SK-N-DZ (cell line): ENCODE measurements around the gene SOCS7. TPM values are rescaled to one million over a fixed set of nuclear protein-coding genes. Genes with fewer than 3 reads are reported as not detected.

Experiments
- DNase-seq: peaks from one replicate; pipeline ENCODE4 v3.0.0-alpha.2; 2015; ENCODE audit warnings: low spot score
- polyA plus RNA-seq, 2 experiments: library from polyadenylated mRNA; depleted of rRNA; stranded (reverse); fragments of >200 nt; gene quantifications; 2 replicates each; pipeline ENCODE4 v1.2.3, GENCODE V29; 2014

SOCS7 gene, protein sequence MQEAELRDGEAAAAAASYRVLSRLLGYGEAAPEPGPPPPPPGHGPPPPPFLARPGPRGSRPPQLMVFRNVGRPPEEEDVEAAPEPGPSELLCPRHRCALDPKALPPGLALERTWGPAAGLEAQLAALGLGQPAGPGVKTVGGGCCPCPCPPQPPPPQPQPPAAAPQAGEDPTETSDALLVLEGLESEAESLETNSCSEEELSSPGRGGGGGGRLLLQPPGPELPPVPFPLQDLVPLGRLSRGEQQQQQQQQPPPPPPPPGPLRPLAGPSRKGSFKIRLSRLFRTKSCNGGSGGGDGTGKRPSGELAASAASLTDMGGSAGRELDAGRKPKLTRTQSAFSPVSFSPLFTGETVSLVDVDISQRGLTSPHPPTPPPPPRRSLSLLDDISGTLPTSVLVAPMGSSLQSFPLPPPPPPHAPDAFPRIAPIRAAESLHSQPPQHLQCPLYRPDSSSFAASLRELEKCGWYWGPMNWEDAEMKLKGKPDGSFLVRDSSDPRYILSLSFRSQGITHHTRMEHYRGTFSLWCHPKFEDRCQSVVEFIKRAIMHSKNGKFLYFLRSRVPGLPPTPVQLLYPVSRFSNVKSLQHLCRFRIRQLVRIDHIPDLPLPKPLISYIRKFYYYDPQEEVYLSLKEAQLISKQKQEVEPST
- 19.1 and 19.2 TPM in 2 replicates for polyA plus RNA-seq (2014; cell fraction: cytosol; rRNA removed)
- 14.0 and 19.9 TPM in 2 replicates for polyA plus RNA-seq (2014; cell fraction: nucleus; rRNA removed)

DNA sequence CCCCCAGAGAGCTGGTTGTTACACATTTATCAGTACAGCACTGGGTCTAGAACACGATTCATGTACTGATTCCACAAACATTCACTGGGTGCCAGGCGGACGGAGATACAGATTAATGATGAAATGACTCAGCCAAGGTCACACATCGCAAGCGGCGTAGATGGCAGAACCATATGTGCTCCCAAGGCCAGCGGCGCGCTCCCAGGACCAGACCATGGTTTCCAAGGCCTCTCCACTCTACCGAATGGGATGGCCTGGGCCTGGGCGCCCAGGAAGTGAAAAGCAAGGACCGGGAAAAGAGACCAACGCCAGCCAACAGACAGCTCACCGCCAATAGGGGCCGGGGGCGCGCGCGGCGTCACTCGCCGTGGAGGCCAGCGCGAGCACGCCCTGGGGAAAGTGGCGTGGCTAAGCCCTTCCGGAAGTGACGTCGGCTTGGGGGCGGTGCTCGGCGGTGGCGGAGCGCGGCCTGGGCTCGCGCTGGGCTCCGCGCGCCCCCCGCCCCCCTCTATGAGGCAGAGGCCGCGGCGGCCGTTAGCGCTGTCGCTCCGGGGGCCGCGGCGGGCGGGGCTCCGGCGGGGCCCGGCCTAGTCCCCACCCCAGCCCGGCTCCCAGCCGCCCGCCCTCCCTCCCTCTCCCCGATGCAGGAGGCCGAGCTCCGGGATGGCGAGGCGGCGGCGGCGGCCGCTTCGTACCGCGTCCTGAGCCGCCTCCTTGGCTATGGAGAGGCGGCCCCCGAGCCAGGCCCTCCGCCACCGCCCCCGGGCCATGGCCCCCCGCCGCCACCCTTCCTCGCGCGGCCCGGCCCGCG lies at the start of gene SOCS7:
Gene SOCS7, plus strand, starts transcription at position 433 of the 811 bp plus-strand sequence. Its CDS starts 209 bp downstream, at position 642.
- DNase-seq = peak; percentile 91

DNA sequence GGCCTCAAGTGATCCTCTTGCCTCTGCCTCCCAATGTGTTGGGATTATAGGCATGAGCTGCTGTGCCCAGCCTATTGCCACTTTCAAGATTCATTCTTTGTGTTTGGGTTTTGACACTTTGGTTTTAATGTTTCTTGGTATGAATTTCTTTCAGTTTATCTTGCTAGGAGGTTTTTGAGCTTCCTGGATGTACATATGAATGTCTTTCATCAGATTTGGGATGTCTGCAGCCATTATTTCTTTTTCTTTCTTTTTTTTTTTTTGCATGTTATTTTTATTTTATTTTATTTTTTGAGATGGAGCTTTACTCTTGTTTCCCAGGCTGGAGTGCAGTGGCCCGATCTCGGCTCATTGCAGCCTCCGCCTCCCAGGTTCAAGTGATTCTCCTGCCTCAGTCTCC lies 36.1 kb upstream of the SOCS7 start:
- DNase-seq = no peak

DNA sequence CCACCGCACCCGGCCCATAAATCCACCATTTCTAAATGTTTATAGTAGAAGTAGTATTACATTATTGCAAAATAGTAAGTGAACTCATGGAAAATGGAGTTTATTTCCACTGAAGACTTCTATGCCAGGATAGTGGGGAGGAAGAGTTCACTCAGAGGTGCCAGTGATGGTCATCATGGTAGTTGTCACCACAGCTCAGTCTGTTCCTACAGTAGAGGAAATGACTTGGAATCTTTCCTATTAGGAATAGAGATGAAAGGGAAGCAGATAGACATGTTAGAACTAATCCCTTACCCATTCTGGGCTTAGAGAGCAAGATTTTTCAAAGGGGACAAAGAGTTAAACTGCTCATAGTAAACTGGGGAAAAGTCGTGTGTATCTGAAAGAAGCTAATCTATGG lies 34.6 kb upstream of the SOCS7 start:
- DNase-seq = no peak

DNA sequence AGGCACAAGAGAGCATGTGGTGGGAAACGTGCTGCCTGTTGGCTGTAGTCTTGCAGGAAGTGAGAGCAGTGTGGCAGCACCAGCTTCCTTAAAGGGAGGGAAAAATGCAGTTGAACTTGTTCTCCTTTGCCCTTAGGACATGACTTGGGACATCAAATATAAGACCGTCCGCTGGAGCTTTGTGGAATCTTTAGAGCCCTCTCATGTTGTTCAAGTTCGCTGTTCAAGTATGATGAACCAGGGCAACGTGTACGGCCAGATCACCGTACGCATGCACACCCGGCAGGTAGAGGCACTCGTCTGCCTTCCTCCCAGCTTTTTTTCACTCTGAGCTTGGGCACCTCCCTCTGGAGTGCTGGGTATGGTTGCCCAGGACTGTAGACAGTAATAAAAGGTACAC lies 31.2 kb upstream of the SOCS7 start:
- DNase-seq = no peak

DNA sequence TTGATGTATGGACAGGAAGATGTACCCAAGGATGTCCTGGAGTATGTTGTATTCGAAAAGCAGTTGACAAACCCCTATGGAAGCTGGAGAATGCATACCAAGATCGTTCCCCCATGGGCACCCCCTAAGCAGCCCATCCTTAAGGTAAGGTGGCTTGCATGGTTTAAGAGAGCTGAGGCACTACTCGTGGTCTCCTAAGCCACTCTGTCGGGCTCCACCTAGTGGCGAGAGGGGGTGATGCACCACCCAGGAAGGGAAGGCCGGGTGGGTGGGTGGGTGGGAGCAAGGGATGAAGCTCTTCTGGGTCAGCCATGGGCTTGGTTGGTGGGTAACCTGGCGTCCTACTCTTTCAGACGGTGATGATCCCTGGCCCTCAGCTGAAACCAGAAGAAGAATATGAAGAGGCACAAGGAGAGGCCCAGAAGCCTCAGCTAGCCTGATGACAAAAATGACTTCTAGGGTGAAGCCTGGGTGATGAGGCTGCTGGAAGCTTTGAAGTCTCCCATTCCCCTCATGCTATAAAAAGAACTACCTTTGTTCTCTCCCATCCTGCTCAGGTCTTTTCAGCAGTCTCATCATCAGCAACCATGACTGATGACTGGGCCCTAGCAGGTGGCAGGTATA lies 29.4 kb upstream of the SOCS7 start:
- peak; percentile 64 for DNase-seq

DNA sequence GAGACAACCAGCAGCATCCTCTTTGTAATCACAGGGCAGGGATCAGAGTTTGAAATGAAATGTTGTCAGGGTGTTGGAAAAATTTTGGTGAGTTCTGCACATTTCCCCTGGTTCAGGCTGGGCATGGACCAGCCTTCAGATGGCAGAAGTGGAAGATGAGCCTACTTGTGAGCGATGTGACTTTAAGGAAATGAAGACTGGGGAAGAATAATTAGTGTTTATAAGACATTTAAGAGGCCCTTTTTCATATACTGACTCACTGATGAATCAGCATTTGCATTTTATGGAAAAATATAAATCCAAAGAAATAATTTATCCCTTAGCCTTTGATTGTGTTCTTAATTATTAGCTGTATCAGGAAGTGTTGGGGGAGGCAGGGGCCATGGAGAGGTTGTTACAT lies 28.7 kb upstream of the SOCS7 start:
- DNase-seq = no peak

DNA sequence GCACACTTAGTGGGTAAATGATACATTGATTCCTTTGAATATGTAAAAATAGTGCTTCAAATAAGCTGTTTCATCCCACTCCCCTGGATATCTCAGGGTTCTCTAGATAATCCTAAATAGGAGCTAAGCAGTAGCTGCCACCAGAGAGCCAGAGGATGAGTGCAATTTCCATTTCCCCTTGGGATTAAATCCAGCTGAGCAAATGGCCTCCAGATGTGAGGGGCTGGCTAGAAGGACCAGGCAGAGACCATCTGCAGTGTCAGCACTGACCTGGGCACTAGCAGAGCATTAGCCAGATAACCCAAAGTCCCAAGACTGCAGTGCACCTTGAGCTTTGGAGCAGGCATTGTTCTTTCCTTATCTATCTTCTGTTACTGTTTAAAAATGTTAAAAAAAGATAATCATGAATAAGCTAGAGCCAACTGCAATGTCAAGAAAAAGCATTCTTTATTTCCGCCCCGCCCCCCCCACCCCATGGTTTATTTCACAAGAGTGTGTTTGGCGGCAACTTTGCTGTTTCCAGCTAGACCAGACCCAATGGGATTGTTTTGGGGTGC lies 27.4 kb upstream of the SOCS7 start:
- peak; percentile 23 for DNase-seq

DNA sequence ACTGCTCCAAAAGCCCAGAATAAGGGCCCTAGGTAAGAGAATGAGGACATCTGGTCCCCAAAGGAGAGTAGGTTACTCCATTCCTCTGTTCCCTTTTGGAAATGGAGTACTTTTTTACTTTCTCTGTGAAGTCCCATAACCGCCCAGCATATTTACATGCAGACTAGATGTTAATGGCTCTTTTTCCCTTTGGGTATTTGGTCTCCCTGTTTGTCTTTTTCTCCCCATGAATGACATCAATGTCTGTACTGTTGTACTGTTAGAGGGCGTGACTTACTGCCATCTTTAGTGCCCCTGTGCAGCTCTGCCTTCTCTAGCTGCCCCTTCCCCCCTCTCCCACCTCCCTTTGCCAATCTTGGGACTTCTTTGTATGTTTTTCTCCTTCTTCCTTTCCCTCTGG lies 26.9 kb upstream of the SOCS7 start:
- peak; percentile 19 for DNase-seq

DNA sequence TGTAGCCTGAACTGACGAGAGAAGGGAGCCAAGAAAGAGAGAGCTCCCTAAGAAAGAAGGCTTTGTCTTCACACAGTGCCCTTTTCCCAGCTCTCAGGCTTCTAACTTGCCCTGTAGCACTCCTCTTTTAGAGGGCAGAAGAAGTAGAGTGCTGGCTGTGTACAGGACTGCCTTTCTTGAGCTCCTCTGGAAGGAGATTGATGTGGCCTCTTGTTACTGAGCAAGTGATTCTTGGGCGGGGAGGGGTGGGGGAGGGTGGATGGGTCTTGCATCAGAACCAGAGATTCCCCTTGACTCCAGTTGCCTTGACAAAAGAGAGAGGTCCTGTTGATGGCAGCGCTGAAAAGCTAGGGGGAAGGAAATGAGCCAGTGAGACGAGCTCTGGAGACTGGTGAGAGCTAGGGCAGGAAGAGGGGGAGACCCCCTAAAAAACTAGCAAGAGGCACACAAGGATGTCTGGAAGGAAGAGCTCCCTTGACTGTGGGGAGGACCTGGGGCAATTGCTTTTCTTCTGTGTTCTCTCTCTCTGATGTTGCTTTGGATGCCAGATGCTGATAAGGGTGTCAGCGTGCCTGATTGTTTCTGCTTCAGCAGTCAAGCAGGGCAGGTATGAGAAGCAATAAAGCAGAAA lies 26.3 kb upstream of the SOCS7 start:
- peak; percentile 83 for DNase-seq

DNA sequence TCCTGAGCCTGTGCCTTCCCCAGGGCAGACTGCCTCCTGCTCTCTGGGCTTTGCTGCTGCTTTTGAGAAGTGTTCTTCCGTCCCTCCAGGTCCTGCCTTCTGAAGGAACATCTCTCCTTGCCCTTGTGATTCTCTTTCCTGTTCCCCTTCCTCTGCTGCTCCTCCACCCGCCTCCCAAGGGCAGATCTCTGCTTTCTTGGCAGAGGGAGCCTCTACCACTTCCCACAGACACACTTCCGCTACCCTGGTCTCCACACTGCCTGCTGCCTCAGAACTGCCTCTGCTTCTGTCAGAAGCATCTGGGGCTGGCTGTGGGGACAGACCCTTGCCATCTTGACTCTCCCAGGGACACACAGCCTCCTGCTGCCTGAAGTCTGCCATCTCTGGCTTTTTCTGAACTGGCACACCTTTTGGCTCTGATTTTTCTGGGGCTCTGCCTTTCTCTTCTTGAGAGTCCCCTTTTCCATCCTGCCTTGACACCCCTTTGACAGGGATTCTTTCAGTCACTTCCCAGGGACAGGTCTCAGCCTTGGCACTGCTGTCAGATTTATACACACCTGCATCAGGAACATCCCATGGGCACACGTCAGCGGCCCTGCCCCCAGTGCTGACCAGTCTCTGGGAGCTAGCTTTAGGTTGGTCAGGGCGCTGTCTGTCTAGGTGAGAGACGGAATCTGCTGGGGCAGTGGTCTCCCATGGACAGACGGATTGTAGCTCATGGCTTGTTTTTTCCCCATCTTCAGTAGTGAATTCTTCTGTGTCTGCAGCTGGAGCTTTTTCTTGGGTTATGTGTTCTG lies 24.4 kb upstream of the SOCS7 start:
- DNase-seq = peak; percentile 7

DNA sequence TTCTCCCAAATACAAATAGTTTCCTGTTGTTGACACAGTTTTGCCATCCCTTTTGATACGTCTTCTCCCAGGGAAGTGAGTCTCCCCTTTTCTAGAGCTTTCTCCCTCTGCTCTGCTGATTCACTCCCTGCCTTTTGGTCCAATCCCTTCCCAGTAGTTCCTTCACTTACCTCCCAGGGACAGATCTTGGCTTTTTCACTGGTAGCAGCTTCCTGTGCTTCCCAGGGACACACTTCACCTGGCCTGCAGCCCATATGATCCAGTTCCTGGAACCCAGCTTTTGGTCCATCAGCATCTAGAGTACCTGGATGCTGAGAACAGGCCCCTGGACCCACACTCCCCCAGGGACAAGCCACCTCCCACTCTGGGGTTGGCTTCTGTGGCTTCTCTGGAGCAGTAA lies 23.7 kb upstream of the SOCS7 start:
- no peak for DNase-seq

DNA sequence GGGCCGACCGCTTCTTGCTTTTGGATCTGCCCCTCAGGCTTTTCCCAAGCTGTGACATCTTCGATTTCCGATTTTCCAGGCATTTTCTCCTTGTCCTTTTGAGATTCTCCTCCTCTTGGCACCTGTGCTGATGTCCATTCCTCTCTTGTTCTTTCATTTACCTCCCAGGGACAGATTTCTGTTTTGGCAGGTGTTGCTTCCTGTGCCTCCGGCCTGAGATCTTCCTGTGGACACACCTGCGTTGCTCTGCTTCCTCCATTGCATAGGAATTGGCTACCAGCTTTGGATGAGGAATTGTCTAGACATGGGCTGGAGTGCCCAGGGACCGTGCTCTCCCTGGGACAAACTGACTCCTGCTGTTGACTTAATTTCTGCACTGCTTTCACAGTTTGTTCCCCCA lies 23.0 kb upstream of the SOCS7 start:
- no peak for DNase-seq

DNA sequence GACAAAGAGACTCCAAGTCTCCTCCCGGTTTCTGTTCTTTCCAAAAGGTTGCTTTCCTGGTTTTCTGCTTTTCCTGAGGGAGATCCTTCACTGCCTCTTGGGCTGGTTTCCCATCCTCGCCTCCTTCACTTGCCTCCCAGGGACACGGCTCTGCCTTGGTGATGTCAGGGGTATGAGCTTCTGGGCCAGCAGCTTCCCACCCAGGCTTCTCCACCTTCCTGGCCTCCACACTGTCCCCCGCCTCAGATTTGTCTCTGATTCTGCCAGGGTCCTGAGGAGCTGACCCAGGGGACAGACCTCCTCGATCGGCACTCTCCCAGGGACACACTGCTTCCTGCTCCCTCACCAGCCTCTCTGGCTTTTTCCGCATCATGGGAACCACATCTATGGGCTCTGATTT lies 22.4 kb upstream of the SOCS7 start:
- DNase-seq = no peak

DNA sequence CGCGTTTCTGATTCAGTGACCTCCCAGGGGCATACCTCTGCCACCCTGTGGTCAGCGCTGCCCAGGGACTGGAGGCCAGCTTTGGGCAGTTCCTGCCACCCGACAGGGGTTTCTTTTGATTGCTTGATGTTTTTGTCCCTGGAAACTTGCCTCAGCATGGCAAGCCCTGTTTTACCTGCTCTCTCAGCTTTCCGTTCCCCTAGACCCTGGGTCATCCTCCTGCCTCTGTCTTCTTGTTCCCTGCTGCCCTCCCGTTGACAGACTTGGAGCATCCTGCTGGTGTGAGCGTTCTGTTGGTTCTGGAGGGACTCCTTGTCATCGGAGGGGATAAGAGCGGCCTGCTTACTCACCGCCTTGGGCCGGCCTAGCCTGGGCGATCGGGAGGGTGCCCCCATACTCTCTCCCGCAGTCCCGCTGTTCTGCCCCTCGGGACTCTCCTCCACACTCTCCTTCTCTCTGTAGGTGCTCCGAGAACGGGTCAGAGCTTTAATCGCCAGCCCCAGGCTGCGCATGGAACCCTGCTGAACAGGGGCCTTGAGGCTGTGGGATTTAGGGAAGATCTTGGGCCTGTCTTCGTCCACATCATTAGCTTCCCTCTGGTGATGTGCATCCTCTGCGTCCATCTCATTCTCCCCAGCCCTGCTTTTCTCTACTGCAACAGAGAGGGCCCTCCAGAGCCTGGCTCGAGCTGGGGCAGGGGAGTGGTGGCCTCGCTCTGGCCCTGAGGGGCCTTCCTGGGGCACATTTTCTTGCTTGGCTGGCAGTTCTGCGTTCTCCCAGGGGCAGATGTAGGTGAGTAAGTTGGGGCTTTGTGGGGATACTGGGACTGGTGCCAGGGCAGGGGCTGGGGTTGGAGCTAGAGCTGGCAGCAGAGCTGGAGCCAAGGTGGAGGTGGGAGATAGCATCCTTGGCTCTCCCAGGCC lies 21.6 kb upstream of the SOCS7 start:
- DNase-seq = no peak

DNA sequence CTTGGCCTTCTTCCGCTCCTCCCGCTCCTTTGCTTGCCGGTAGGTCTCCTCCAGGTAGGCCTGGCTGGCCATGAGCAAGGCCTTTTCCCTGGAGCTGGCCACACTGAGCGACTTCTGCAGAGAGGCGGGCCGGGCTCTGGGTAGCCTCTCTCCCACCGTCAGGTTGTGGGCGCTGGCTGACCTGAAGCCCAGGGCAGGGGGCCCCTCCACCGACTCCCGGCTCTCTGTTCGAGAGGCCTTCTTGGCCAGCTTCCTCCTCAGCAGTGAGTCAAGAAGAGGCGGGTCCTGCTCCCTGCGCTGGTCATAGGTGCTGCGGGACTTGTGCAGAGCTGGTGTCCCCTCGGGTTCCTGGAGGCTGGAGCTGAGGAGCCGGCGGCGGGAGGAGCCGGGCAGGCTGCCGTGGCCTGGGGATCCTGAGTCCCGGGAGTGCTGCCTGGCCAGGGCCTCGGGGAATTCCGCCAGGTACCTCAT lies 20.7 kb upstream of the SOCS7 start:
- no peak for DNase-seq

DNA sequence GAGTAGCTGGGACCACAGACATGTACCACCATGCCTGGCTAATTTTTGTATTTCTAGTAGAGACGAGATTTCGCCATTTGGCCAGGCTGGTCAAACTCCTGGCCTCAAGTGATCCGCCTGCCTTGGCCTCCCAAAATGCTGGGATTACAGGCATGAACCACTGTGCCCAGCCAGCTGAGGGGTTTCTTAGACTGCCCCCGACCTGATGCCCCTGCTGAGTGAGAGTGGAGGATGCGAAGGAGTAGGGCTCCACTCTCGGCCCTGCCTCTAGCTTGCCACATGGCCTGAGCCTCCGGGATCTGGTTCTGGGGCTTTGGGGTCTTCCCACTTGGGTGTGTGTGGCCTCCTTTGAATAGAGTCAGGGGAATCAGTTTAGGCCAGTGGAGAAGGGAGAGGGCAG lies 18.9 kb upstream of the SOCS7 start:
- DNase-seq = no peak

DNA sequence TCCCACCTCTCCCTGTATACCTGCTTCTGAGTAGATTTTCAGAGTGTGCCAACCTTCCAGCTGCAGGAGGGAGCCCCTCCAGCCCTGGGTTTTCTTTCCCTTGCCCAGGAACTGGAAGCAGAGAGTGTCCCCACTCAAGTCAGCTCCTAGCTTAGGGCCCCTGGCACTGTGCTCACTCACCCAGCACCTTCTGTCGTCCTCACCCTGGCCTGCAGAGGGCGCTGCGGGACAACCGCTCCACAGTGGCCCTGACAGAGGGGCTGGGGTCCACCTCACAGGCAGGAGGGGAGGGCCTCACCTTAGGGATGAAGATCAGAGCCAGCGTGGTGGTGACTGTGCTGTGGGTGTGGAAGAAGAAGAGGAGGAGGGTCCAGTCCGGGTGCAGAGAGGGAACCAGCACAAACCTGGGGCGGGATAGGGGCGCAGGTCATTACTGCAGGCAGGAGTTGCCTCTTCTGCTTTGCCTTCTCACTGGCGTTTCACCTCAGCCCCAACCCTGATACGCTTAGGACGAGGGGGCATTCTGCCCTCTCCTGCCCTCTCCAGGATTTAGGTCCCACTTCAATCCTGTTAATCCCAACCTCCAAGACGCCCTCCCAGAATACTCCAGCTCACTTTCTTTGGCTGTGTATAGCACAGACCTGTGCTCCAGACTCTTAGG lies 17.9 kb upstream of the SOCS7 start:
- DNase-seq = peak; percentile 60
